CD4-positive, alpha-beta T cell treated with Interleukin-4 for 4 hours (primary cell): ENCODE data around the gene EXOC6B.

ENCODE experiments used
- DNase-seq: peaks from one replicate; pipeline ENCODE4 v3.0.0-alpha.2; 2020

EXOC6B gene

DNA sequence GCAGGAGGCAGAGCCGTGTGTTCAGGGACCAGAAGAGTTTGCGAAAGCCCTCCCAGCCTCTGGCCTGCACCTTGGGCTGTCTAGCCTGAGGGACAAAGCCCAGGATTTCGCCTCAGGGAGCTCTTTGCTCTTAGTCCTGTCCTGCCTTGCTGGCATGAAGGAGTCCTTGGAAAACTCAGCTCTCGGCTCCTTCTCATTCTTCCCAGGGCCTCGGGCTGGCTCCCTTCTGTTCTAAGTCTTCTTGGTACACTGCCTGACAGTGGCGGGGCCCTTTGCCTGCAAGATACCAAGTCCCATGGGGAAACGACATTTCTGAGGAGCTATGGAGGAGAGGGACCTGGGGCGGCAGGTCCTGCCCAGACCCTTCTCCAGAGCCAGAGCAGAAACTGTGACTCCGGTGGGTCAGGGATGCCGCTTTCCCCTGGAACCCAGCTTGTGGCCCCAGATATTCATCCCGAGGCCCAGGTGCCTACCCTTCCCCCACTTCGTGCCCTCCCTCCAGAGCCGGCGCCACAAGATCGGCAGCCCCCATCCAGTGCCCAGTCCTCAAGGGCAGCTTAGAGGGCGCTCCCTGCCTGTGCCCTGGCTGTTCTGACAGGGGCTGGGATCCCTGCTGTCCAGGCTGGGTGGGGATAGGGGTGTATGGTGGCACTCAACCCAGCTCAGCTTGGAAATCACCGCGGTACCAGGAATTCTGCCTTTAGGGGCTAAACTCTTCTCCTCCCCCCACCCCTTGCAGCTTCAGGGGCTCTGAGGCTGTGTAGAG lies 672.6 kb downstream of the EXOC6B start:
- DNase-seq: no peak

DNA sequence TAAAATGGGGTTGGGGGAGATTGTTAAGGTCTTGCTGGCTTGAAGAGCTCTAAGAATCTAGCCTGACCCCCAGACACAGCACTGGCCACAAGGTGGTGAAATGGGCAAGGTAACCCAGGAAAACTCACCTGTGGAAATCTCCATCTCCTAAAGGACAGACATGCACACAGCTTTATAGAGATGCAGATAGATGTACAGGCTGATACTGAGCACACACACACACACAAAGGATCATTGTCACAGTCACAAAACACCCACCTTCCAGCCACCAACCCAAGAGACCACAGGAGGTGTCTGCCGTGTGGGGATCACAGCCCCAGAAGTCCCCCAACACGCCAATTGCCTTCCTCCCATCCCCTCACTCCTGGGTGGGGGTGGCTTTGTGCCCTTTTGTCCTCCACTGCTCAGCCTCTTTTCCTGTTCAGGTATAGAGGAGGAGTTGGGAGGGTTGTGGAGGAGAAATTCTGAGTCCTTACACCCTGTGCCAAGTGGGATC lies 674.9 kb downstream of the EXOC6B start:
- no peak for DNase-seq

- DNase-seq: peak; percentile 55
These were observed 675.5 kb downstream of the EXOC6B start for GRCh38 chr2:72150157-72150860.

- DNase-seq: no peak
These were observed 676.2 kb downstream of the EXOC6B start for GRCh38 chr2:72149556-72150156.

- DNase-seq: no peak
These were observed 676.8 kb downstream of the EXOC6B start for GRCh38 chr2:72148837-72149555.

- no peak for DNase-seq
These were observed 677.6 kb downstream of the EXOC6B start for GRCh38 chr2:72148003-72148836.

- DNase-seq: no peak
These were observed 678.4 kb downstream of the EXOC6B start, which contains the start of gene CYP26B1 for GRCh38 chr2:72147303-72147971. TSS of gene CYP26B1 (minus strand) at chr2:72147862. CDS start at chr2:72147834, 28 bp downstream.

GRCh38 chr2:72146347-72147302 lies 679.2 kb downstream of the EXOC6B start:
- no peak for DNase-seq

- no peak for DNase-seq
These were observed 680.0 kb downstream of the EXOC6B start for GRCh38 chr2:72145658-72146329.

- DNase-seq: no peak
These were observed 680.6 kb downstream of the EXOC6B start for GRCh38 chr2:72145289-72145657.

DNA sequence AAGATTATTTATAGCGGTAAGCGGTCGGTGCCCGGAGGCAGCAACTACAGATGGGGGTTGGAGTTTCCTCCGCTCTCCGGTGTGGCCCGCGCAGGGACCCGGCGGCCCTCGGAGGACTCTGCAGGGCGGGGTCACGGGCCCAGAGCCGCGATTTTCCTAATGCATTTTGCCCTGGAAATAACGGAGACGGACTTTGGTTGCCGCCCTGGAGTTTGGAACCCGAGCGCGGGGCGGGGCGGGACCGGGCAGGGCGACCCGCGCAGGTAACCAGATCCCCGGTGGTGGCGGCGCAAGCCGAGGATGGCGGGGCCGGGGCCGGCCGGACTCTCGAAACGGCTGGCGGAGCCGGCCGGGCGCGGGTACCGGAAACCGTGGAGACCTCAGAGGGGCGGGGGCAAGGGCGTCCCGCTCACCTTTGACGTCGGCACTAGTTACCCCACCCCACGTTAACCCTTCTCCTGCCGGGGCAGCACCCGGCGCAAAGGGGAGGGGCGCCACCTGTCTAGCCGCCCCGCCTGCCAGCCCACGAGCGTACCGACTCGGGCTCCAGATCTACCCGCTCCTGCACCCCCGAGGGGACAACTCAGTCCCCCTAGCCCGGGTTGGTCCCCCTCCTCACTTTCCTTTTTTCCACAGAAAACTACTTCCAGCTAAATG lies 681.1 kb downstream of the EXOC6B start:
- DNase-seq: no peak

DNA sequence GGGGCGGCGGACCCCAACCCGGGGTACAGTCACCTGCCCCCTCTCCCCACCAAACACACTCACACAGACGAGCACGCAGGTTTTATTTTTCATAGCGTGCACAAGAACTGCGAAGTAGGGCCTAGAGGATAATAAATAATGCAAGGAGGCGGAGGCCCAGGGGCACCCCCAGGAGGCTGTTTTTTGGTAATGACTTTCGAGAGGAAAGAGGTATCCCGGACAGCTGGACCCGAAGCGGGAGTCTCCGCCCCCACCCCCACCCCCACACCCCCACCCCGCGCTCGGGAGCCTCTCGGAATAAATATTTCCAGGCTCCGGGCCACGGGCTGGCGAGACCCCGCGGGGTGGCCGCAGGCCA lies 681.6 kb downstream of the EXOC6B start:
- no peak for DNase-seq

- DNase-seq: no peak
These were observed 682.2 kb downstream of the EXOC6B start for GRCh38 chr2:72143441-72144273.

DNA sequence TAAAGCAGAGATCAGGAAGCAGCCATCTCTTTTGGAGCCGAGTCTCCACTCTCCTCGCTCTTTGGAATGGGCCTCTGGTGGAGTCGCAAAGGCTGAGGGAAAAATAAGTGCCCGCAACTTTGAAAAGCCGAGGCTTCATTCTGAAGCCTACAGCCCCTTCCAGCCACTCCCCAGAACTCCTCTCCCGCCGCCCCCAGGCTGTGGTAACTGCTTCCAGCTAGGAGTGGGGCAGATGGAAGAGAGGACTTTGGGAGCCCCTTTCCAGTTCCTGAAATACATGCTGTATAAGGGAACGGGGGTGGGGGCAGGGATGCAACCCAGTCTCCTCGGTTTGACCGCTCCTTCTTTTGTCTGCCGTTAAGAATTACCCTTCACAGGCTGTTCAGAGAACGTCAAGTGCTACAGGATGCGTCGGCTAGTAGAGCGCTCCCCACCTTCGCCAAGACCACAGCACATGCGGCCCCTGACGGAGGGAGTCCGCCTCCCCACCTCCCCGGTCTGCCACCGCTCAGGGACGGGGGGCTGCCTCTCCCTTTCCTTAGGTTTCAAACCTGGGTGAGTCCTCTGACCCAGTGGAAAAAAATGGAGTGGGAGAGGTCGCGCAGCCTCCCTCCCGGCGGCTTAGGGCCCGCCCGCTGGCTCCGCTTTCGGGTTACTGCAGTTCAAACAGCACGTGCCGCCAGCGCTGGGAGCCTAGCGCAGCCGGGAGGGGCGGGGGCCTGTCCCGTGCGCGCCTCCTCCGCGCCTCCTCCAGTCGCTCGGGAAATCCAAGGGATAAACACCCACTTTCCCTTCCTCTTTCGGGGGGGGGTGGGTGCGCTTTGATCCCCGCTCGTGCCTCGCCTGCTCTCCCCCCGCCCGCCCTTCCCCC lies 683.0 kb downstream of the EXOC6B start:
- DNase-seq: no peak

- DNase-seq: no peak
These were observed 683.9 kb downstream of the EXOC6B start for GRCh38 chr2:72141881-72142451.

- DNase-seq: no peak
These were observed 684.7 kb downstream of the EXOC6B start for GRCh38 chr2:72141032-72141645.

- no peak for DNase-seq
These were observed 685.2 kb downstream of the EXOC6B start for GRCh38 chr2:72140621-72140960.
